Activated CD4-positive, CD25-positive, alpha-beta regulatory T cell (primary cell): ENCODE data around the gene CKAP2.
A peak's percentile ranks its signal among the peaks of the same experiment; 100 is the strongest.
"Not testable (repeated sequence)": the region's sequence is repeated elsewhere in the genome, so short reads cannot be mapped to it uniquely, and the experiment has no call there.

Source experiments
- DNase-seq, 4 experiments: peaks; one replicate each; lab custom pipeline; 2025; lab: John Stamatoyannopoulos, UW

CKAP2 gene, protein sequence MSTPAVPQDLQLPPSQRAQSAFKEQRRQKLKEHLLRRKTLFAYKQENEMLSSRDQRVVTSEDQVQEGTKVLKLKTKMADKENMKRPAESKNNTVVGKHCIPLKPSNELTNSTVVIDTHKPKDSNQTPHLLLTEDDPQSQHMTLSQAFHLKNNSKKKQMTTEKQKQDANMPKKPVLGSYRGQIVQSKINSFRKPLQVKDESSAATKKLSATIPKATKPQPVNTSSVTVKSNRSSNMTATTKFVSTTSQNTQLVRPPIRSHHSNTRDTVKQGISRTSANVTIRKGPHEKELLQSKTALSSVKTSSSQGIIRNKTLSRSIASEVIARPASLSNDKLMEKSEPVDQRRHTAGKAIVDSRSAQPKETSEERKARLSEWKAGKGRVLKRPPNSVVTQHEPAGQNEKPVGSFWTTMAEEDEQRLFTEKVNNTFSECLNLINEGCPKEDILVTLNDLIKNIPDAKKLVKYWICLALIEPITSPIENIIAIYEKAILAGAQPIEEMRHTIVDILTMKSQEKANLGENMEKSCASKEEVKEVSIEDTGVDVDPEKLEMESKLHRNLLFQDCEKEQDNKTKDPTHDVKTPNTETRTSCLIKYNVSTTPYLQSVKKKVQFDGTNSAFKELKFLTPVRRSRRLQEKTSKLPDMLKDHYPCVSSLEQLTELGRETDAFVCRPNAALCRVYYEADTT

DNA sequence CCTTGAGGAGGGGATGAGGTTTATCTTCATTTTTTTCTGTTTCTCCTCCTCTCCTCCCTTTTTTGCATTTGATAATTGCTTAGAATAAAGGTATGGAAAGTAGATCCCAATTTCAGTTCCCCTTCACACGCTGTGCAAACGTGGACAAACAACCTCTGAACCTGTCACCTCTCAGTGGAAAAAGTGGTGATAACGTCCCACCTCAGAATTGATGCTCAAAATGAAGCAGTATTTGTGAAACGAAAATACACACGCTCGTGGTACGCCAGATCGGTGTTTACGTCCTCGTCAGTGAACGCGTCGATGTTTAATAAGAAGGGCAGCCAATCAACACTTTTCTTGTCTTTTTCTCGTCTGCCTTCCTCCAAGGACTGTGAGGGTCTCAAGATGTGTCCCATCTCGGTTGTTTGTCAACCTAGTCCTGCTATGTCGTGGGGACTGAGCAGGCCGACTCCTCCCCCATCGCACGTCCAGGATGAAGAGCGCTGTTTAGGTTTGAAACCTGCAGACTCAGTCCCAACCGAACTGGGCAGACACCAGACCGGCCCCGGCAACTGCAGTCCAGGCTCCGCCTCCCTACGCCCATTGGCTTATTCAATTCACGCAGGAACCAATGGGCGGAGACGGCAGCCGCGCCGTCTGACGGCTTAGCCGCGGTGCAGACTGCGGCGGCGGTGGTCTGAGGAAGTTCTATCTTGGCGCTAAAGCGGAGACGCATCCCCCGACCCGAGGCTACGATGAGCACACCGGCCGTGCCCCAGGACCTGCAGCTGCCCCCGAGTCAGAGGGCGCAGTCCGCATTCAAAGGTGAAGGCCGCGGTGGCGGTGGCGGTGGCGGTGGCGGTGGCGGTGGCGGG is at the start of gene CKAP2:
CKAP2 (plus strand) TSS at position 659 of the 857 bp plus-strand sequence; CDS start at position 738, 79 bp downstream.
- DNase-seq, result peak; percentile 75 to 92 (median 86)

GRCh38 chr13:52405767-52406494 is 49.3 kb upstream of the CKAP2 start, which contains the start of gene THSD1:
TSS of gene THSD1 (minus strand) at chr13:52406172. CDS start at chr13:52402600, 3,572 bp downstream.
- DNase-seq, result no peak

DNA sequence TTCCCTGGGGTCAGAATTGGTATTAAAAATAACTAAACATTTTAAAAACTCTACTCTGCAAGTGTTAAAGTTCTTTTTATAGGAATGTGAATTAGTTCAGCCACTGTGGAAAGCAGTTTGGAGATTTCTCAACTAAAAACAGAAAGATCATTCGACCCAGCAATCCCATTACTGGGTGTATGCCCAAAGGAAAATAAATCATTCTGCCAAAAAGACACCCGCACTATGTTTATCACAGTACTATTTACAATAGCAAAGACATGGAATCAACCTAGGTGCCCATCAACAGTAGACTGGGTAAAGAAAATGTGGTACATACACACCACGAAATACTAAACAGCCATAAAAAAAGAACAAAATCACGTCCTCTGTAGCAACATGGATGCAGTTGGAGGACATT is 48.6 kb upstream of the CKAP2 start:
- DNase-seq, result no peak

DNA sequence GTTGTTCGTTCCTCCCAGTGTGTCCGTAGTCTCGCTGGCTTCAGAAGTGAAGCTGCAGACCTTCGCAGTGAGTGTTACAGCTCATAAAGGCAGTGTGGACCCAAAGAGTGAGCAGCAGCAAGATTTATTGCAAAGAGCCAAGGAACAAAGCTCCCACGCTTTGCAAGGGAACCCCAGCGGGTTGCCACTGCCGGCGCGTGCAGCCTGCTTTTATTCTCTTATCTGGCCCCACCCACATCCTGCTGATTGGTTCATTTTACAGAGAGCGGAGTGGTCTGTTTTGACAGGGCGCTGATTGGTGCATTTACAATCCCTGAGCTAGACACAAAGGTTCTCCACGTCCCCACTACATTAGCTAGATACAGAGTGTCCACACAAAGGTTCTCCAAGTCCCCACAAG is 47.8 kb upstream of the CKAP2 start:
- not testable (repeated sequence) for DNase-seq

DNA sequence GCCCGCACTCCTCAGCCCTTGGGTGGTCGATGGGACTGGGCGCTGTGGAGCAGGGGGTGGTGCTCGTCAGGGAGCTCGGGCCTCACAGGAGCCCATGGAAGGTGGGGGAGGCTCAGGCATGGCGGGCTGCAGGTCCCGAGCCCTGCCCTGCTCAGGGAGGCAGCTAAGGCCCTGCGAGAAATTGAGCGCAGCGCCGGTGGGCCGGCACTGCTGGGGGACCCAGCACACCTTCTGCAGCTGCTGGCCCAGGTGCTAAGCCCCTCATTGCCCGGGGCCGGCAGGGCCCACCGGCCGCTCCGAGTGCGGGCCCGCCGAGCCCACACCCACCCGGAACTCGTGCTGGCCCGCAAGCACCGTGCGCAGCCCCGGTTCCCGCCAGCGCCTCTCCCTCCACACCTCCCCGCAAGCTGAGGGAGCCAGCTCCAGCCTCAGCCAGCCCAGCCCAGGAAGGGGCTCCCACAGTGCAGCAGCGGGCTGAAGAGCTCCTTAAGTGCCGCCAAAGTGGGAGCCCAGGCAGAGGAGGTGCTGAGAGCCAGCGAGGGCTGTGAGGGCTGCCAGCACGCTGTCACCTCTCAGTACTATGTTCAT is 47.1 kb upstream of the CKAP2 start:
- DNase-seq, result not testable (repeated sequence)

GRCh38 chr13:52411629-52412028 is 43.6 kb upstream of the CKAP2 start:
- no peak for DNase-seq

- no peak for DNase-seq
These were observed 43.1 kb upstream of the CKAP2 start for GRCh38 chr13:52412128-52412527.

- DNase-seq, result no peak
These were observed 41.2 kb upstream of the CKAP2 start for GRCh38 chr13:52414051-52414450.

GRCh38 chr13:52414963-52415362 is 40.3 kb upstream of the CKAP2 start:
- no peak for DNase-seq

DNA sequence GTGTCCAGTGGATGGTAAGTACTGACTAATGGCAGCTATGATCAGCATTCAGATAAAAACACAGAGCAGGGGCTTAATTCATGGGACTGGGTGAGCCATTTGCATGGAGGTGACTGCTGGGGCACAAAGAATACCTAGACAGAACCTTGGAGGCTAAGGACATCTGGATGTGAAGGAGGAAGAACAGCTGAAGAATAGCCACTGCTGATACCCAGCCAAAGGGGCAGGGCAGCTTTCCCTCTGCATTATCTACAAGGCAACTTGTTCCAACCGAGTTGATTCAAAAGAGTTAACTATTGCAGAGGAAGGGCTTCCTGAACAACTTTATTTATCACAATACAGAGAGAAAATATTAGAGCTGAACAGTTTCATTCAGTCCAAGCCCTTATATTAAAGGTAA is 36.2 kb upstream of the CKAP2 start:
- no peak for DNase-seq

GRCh38 chr13:52421216-52421615 is 34.1 kb upstream of the CKAP2 start:
- DNase-seq, result no peak

DNA sequence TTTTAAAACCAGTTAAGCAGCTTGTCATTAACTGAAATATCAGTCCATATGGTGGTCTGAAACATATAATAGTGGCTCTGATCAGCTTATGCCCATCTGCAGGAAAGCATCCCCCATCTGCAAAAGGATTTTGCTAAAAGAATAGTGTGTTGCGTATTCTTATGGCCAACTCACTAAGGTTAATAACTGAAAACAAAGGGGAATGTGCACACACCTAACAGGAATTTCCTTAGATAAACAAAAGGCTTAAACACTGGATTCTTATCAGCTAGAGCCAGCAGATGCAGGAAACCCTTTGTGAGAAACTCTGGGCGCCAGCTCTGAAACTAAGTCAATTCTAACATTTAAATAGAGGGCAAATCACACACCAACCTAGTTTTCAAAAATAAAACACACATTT is 27.0 kb upstream of the CKAP2 start:
- no peak for DNase-seq

DNA sequence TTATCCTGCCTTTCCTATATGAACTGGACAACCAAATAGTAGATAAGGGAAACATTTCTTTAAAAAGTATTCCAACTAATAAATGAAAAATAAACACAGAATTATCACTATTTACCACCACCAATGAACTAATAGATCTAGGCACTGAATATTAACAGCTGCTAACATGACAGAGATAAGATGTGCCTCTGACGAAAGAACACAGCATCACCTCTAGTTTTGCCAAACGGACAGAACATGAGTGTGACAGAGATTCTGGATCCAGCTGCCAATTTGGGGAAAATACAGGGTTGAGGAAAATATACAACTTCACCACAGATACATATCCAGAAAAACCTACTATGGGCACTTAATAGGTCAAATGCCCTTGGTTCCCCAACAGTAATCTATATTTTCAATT is 22.8 kb upstream of the CKAP2 start:
- no peak for DNase-seq

DNA sequence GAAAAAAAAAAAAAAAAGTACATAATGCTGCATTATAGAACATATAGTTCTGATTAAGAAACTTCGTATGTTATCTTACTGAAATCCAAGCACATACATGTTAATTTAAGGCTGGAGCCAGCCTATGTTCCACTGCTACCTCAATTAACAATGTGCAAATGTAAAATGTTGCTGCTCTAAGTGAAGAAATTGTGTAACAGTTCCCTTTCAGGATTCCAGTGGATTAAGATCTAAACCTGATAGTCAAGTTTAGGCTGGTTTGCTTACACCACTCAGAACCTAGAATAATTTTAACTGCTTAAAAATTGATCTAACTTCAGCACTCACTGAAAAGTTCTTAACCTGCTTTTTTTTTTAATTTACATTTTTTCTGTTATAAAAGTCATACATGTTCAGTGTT is 9.0 kb upstream of the CKAP2 start:
- DNase-seq, result no peak

- DNase-seq, result no peak
These were observed 7.9 kb upstream of the CKAP2 start for GRCh38 chr13:52447354-52447753.

DNA sequence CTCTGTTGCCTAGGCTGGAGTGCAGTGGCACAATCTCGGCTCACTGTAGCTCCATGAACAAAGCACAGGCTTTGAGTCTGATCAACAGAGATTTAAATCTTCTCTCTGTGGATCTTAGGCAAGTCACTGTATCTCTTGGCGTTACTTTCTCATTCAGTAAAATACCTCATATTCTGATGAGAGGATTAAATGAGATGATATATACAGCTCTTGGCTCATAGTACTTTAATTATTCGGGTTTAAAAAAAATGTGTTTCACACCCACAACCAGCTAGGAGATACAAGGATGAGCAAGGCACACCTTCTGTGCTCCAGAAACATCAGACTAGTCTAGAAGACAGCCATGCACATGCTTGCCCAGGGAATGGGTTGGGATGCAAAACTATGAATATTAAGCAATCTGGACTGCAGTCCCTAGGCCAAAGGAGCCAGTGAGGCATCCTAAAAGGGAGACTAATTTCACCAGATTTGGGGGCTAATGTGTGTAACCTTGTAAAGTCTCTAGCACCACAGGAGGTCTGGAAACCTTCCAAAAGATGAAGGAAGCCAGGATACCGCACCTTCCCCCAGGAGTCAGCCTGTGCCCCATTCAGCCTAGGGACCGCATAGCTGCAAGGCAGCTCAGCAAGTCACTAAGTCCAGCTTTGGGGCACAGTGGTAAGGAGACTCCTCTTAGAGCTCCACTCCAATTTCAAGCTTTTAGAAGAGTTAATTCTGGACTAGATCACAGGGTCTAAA is 7.3 kb upstream of the CKAP2 start:
- no peak for DNase-seq

GRCh38 chr13:52449331-52450011 is 5.8 kb upstream of the CKAP2 start:
- DNase-seq, result no peak

DNA sequence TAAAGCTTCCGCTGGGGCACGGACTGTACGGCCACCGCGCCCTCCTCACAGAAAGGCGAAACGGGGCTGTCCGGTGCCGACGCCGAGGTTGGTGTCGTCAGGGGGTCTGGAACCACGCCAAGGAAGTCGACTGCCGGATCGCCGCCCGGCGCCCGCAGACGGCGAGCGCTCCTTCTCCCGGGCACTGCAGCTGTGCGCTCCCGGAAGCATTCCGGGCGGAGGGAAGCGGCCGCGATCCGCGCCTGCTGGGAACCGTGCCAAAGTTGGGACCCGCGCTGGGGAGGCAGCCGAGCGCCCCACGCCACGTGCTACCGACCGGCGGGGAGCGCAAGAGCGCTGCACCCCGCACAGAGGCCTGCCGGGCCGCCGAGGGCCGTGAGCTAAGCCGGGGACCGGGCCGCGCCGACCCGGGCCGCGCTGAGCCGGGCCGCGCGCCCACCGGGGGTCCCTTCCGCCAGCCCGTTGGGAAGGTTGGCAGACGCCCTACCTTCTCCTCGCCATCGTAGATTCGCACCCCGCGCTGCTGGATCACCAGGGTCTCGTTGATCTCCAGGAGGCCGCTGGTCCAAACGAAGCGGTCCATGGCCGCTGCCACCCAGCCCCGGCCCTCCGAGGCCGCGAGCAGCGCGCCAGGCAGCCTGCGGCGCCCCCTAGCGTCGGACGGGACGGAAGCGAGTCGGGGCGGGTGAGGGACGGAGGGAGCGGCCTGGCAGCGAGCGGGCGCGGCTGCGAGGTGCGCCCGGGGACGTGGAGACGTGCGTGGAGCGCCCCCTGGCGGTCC is 5.1 kb upstream of the CKAP2 start, which contains the start of gene VPS36:
VPS36 (minus strand) TSS at position 623 of the 781 bp plus-strand sequence; CDS start at position 583, 40 bp downstream.
- DNase-seq, result peak; percentile 95 to 96 (median 96)

GRCh38 chr13:52450793-52451116 is 4.5 kb upstream of the CKAP2 start:
- DNase-seq, result no peak
